Renal cortex interstitium (tissue), 11 donors: ENCODE measurements around the gene DNAH14. TPM values are rescaled to one million over a fixed set of nuclear protein-coding genes. Genes with fewer than 3 reads are reported as not detected.
"Not testable (repeated sequence)": the region's sequence is repeated elsewhere in the genome, so short reads cannot be mapped to it uniquely, and the experiment has no call there.

Source experiments
- DNase-seq, 11 donors: peaks; one replicate each; pipeline ENCODE4 v3.0.0-alpha.2; 2013; ENCODE audit warnings: low read depth in 9 of 11, low spot score in 4 of 11; ENCODE audit errors: extremely low read depth in 1 of 11
- polyA plus RNA-seq, 3 donors: library from polyadenylated mRNA; unstranded; fragments of 120-200 nt; gene quantifications; one replicate each; pipeline ENCODE4 v1.2.1, GENCODE V29; 2013; ENCODE audit not compliant: insufficient read length in 3 of 3

The DNAH14 gene
- polyA plus RNA-seq, 3 donors: 16.8 to 19.5 (median 16.8) TPM

DNA sequence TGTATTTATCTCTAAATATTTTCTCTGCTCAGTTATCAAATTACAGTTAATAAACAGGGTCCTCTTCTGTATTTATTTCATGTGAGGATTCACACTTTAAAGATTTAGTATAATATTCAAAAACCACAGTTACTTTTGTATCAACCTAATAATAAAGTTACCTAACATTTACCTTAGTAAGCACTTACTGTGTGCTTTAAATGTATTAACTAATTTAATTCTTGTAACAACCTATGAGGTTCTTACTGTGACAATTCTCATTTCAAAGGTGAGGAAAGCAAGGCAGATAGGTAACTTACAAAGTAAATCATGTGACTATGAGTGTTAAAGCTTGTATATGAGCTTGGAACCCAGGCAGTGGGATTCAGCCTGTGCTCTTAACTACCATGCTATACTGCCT lies 30.2 kb downstream of the DNAH14 start:
- no peak for DNase-seq

DNA sequence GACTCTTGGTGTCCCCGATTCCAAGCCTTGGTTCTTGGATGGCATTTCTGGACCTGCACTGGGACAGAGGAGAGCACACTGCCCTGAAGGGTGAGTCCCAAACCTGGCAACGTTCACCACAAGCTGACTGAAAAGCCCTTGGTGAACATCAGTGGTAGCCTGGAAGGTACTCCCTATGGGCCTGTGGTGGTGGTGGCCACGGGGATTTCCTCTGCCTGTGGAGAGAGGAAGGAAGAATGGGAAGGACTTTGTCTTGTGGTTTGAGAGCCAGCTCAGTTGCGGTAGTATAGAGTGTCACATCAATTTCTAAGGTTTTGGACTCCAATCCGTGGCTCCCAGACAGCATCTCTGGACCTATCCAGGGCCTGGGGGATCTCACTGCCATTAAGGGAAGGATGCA lies 50.7 kb downstream of the DNAH14 start:
- DNase-seq: no peak

DNA sequence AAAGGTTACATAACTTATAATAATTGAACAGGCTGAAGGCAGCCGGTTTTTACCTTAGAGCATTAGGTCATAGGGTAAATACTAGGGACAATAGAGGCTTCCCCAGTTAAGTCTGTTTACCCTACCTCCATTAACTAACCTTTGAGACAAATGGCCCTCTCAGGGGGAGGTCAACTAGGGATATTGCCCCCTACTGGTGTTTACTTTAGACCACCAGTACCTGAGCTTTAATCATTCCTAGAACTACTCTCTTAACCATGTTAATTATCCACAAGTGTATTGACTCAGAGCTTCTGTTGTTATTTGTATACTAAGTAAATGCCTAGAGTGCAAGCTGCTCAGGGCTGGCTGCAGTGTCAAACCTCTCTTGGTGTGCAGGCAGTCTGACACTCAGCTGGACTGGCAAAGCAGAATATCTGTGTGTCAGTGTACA lies 52.5 kb downstream of the DNAH14 start:
- DNase-seq: not testable (repeated sequence)

DNA sequence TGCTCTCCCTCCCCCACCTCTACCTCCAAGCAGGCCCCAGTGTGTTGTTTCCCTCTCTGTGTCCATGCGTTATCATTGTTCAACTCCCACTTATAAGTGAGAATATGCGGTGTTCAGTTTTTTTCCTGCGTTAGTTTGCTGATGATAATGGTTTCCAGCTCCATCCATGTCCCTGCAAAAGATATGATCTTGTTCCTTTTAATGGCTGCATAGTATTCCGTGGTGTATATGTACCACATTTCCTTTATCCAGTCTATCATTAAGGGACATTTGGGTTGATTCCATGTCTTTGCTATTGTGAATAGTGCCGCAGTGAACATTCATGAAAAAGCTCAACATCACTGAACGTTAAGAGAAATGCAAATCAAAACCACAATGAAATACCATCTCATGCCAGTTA lies 58.6 kb downstream of the DNAH14 start:
- DNase-seq: no peak

DNA sequence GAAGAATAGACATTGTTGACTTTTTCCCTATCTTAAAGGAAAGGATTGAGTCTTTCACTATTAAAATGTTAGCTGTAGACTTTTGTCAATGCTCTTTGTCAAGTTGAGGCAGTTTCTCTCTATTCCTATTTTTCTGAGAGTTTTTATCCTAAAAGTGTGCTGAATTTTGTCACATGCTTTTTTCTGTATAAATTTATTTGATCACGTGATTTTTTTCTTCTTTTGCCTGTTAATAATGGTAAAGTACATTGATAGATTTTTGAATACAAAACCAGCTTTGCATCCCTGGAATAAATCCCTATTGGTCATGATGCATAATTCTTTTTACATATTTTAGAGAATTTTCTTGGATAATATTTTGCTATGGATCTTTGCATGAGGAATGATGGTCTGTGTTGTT lies 60.1 kb downstream of the DNAH14 start:
- no peak for DNase-seq

DNA sequence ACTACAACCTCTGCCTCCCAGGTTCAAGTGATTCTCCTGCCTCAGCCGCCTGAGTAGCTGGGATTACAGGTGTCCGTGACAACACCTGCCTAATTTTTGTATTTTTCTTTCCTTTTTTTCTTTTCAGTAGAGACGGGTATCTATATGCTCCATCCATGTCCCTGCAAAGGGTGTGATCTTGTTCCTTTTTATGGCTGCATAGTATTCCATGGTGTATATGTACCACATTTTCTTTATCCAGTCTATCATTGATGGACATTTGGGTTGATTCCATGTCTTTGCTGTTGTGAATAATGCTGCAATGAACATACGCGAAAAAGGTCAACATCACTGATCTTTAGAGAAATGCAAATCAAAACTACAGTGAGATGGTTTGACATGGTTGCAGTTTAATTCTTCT lies 62.1 kb downstream of the DNAH14 start:
- DNase-seq: not testable (repeated sequence)

DNA sequence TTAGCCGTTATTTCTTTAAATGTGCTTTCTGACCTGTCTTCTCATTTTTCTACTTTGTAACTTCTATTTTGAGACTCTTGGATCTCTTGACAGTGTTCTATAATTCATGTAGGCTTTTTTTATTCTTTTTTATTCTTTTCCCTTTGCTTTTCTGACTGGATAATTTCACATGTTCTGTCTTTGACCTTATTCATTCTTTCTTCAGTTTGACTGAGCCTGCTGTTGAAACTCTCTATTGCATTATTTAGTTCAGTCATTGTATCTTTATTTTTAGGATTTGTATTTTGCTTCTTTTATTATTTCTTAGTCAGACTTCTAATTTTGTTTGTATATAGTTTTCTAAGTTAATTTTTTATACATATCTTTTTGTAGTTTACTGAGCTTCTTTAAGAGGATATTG lies 66.1 kb downstream of the DNAH14 start:
- no peak for DNase-seq

DNA sequence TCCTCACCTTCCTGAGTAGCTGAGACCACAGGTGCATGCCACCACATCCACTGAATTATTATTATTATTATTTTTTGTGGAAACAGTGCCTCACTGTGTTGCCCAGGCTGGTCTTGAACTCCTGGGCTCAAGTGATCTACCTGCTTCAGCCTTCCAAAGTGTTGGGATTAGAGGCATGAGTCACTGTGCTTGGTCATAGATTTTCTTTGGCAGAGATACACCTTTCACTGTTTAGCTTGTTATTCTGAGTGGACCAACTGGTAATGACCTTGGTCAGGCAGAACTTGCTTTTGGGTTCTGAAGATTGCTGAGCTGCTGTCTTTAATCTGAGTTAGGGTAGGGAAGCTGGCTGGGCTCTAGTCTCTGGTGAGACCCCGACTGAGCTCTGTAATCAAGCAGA lies 66.8 kb downstream of the DNAH14 start:
- DNase-seq: no peak

DNA sequence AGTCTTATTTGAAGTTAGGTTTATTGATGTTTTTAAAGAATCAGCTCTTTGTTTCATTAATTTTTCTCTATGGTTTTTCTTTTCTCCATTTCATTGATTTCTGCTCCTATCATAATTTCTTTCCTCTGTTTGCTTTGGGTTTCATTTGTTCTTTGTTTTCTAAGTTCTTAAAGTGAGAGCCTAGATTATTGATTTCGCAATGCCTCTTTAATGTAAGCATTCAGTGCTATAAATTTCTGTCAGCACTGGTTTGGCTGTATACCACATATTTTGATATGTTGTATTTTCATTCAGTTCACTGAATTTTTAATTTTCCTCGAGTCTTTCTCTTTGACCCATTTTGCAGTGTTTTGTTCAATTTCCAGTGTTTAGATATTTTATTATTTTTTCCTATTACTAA lies 68.7 kb downstream of the DNAH14 start:
- DNase-seq: no peak

DNA sequence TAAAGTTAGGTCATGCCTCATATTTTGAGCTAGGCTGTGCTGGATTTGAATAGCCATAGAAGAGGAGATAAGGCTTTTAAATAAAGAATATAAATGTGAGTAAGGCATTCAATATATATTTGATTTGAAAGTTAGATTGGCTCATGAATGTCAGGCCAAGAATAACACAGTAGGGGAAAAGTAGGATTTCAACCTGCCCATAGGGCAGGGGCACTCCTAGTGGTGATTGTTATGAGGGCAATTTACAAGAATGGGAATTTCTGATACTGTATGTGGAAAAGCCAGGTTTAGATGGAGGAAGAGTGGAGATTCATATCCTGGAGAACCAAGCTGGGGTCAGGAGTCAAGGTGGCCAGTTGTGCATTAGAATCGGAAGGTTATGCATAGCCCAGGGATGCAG lies 74.9 kb downstream of the DNAH14 start:
- no peak for DNase-seq

DNA sequence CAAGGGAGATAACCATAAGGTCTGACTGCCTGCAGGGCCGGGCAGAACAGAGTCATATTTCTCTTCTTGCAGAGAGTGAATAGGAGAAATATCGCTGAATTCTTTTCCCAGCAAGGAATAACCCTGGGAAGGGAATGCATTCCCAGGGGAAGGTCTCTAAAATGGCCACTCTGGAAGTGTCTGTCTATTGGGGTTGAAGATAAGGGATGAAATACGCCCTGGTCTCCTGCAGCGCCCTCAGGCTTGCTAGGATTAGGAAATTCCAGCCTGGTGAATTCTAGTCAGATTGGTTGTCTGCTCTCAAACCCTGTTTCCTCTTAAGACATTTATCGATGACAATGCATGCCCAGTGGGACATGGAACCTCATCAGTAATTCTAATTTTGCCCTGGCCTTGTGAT lies 76.9 kb downstream of the DNAH14 start:
- not testable (repeated sequence) for DNase-seq

DNA sequence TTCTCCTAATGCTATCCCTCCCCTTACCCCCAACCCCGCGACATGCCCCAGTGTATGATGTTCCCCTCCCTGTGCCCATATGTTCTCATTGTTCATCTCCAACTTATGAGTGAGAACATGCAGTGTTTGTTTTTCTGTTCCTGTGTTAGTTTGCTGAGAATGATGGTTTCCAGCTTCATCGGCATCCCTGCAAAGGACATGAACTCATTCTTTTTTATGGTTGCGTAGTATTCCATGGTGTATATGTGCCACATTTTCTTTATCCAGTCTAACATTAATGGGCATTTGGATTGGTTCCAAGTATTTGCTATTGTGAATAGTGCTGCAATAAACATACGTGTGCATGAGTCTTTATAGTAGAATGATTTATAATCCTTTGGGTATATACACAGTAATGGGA lies 78.6 kb downstream of the DNAH14 start:
- not testable (repeated sequence) for DNase-seq

DNA sequence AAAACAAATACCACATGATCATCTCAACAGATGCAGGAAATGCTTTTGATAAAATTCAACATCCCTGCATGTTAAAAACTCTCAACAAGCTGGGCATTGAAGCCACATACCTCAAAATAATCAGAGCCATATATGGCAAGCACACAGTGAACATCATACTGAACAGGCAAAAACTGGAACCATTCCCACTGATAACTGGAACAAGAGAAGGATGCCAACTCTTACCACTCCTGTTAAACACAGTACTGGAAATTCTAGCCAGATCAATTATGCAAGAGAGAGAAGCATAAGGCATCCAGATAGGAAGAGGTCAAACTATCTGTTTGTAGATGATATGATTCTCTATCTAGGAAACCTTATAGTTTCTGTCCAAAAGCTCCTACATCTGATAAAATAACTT lies 91.6 kb downstream of the DNAH14 start:
- DNase-seq: no peak

DNA sequence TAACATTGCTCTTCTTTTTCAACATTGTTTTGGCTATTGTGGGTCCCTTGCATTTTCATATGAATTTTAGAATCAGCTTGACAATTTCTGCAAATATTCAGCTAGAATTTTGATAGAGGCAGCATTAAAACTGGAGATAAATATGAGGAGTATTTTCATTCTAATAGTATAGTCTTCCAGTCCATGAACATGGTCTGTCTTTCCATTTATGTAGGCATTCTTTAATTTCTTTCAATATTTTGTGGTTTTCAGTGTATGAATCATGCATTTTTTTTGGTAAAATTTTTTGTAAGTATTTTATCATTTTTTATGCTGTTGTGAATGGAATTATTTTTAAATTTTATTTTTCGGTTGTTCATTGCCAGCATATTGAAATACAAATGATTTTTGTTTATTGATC lies 97.2 kb downstream of the DNAH14 start:
- DNase-seq: no peak

DNA sequence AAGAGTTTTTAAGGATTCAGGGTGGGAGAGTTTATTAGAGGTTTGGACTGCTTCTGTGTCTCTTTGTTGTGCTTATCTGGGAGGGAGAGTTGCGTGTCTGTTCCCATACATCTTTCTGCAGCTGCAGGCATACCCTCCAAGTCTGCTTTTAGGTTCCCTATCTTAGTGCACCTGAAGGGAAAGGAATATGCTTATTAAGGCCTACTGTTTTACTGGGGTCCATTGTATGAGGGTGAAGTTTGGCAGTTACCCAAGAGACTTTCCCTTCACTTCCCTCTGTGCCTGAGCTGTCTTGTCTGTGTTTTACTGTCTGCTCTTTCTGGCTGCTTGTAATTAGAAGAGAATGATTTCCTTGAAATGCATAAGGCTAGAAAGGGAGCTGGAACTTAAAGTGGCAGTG lies 107.0 kb downstream of the DNAH14 start:
- DNase-seq: not testable (repeated sequence)

DNA sequence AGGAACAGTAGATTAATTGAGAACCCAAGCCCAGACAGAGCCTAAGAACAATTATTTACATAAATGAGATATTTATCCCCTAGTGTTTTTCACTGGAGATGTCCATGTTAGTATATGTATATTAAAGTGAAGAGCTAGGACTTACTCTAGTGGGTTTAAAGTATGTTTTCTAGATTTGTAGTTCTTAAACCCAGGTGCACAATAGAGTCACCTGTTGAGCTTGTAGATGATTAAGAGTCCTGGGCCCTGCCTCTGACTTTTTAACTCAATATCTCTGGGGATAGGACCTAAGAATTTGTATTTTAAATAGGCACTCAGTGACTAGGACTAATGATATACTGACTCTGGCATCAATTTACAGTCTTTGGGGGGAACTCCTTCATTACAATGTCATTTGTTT lies 112.8 kb downstream of the DNAH14 start:
- no peak for DNase-seq

DNA sequence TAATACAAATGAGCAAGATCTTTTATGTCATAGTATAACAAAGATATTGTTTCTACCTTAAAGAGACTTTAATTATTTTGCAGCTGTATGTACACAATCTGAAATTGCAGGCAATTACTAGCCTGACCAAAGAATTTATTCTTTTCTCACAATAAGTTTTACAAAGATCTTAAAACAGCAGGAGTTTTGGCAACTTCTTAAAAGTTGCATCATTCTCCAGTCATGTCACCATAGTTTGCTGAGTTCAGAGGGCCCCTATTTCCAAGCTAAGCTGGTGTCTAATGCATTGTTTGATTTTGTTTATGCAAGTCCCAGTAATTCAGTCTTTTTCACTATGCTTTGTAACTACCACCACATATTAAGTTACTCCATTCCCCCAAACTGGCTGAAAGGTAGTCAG lies 114.8 kb downstream of the DNAH14 start:
- no peak for DNase-seq

DNA sequence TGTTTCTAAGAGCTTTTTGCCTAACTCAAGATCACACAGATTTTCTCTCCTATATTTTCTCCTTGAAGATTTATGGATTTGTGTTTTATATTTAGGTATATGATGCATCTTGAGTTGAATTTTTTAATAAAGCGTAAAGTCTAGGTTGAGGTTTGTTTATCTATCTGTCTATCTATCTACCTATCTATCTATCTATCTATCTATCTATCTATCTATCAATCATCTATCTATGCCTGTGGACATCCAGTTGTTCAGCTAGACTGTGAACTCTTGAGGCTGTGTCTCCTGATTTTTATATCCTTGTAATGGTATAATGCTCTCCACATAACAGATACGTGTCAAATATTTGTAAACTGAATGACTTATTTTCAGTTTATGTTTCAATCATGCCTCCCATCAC lies 120.1 kb downstream of the DNAH14 start:
- no peak for DNase-seq

DNA sequence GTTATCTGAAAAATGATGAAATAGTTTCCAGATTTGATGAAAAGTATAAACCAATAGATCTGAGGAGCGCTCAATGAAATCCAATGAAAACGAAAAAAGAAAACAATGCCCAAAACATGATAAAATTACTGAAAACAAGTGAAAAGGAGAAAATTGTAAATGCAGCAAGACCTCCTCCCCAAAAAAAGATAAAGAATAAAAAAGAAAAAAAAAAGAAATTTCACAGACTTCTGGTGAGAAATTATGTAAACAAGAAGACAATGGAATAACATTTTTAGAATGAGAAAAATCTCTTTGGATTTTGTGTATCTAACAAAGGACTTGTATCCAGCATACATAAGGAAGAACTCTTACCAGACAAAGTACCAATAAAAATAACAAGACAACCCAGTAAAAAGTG lies 134.2 kb downstream of the DNAH14 start:
- no peak for DNase-seq

DNA sequence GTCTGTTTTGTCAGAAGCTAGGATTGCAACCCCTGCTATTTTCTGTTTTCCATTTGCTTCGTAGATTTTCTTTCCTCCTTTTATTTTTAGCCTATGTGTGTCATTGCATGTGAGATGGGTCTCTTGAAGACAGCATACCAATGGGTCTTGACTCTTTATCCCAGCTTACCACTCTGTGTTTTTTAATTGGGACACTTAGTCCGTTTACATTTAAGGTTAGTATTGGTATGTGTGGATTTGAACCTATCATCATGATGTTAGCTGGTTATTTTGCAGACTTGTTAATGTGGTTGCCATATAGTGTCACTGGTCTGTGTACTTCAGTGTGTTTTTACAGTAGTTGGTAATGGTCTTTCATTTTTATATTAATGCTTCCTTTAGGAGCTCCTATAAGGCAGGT lies 141.5 kb downstream of the DNAH14 start:
- no peak for DNase-seq

DNA sequence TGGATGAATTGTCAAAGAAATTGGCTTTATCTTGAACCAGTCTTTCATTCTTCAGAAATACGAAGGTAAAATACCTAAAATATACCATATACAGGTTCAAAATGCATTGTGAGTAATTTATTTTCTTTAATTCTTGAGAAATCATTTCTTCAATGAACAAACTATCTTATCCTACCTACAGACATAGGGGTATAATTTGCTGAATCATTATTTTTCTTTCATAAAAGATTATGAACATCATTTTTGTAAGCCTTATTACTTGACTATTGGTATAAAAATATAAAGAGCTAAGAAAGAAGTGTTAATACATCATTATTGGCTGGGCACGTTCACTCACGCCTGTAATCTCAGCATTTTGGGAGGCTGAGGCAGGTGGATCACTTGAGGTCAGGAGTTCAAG lies 167.7 kb downstream of the DNAH14 start:
- DNase-seq: no peak

DNA sequence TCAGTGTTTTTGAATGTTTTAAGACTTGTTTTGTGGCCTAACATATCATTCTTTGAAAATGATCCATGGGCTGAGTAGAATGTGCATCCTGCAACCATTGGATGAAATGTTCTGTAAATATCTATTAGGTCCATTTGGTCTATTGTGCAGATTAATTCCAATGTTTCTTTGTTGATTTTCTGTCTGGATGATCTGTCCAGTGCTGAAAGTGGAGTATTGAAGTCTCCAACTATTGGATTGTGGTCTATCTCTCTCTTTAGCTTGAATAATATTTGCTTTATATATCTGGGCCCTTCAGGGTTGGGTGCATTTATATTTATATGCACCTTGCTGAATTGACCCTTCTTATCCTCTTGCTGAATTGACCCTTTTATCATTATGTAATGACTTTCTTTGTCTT lies 181.5 kb downstream of the DNAH14 start:
- no peak for DNase-seq
